HepG2 (cell line): ENCODE measurements around the gene FAM114A1. TPM values are rescaled to one million over a fixed set of nuclear protein-coding genes. Genes with fewer than 3 reads are reported as not detected.

Experiments used
- ATAC-seq: fragments of 200-7000 bp; cut with Tn5 transposase; 3 replicates; pipeline ENCODE4 v1.9.1; 2020; ENCODE audit warnings: mild to moderate bottlenecking, moderate library complexity
- BruUV-seq: library from RNA; stranded (reverse); fragments of 400-500 nt; replicated peaks from 2 replicates; lab custom pipeline; 2021; lab: Mats Ljungman, UMichigan
- CTCF ChIA-PET: fragments of 300-600 bp; formaldehyde crosslinking; extraction: SDS; loops from one replicate; lab custom pipeline; 2021; ENCODE audit warnings: low total read pairs, inconsistent platforms, low intra/inter-chr PET ratio; lab: Yijun Ruan, JAX
- POLR2A ChIA-PET: fragments of 350-600 bp; sonication (Branson Sonifier 250); formaldehyde crosslinking; loops from one replicate; lab custom pipeline; 2020; ENCODE audit warnings: antibody characterized with exemption, inconsistent platforms; lab: Yijun Ruan, JAX
- DNase-seq: peaks from one replicate; pipeline ENCODE4 v3.0.0-alpha.2; 2015; ENCODE audit warnings: low spot score
- FAIRE-seq: peaks from 3 replicates; lab custom pipeline; 2011; peaks lifted over from hg19 to GRCh38; lab: Jason Lieb, UNC
- H2AFZ ChIP-seq: one replicate; pipeline ENCODE4 v1.6.1; 2011; ENCODE audit warnings: low read length, inconsistent platforms
- H3K27ac ChIP-seq: fragments of 300-600 bp; 3 replicates; pipeline ENCODE4 v1.8.0; 2011; ENCODE audit warnings: mixed run types, mild to moderate bottlenecking, mixed read lengths, low read length, inconsistent platforms; ENCODE audit not compliant: insufficient read depth; ENCODE audit errors: extremely low read length
- H3K27me3 ChIP-seq, 2 experiments: fragments of 200-600 bp in 1 of 2; 2 replicates in 1 of 2; 3 replicates in 1 of 2; pipeline versions ENCODE4 v1.6.0 to v1.8.0; 2011; ENCODE audit warnings: low read length in 2 of 2, mild to moderate bottlenecking in 2 of 2, moderate library complexity in 2 of 2, inconsistent platforms in 1 of 2; ENCODE audit not compliant: insufficient read depth in 2 of 2, control insufficient read depth in 1 of 2
- H3K36me3 ChIP-seq, 2 experiments: fragments of 200-600 bp in 1 of 2; replicated peaks in 1 of 2; 2 replicates in 1 of 2; 3 replicates in 1 of 2; pipeline versions ENCODE4 v1.5.1 to v1.8.0; 2011; ENCODE audit warnings: low read length in 2 of 2, inconsistent platforms in 1 of 2; ENCODE audit not compliant: insufficient read depth in 2 of 2, control insufficient read depth in 1 of 2
- H3K4me1 ChIP-seq: 2 replicates; pipeline ENCODE4 v1.5.1; 2012; ENCODE audit warnings: low read length, inconsistent platforms; ENCODE audit not compliant: insufficient read depth
- H3K4me2 ChIP-seq: 2 replicates; pipeline ENCODE4 v1.6.0; 2011; ENCODE audit warnings: low read depth, low read length, inconsistent platforms
- H3K4me3 ChIP-seq, 3 experiments: fragments of 200-600 bp in 1 of 3; sonication (generic), shearing (Covaris generic) in 1 of 3; replicated peaks in 1 of 3; 2 replicates each; pipeline ENCODE4 v1.5.1; 2011 to 2016; ENCODE audit warnings: low read length in 3 of 3, inconsistent platforms in 2 of 3, low read depth in 2 of 3, mild to moderate bottlenecking in 2 of 3, control low read depth in 1 of 3, mixed read lengths in 1 of 3; ENCODE audit not compliant: insufficient read depth in 1 of 3
- H3K79me2 ChIP-seq: one replicate; pipeline ENCODE4 v1.6.1; 2011; ENCODE audit warnings: low read length, inconsistent platforms; ENCODE audit not compliant: insufficient read depth
- H3K9ac ChIP-seq: 2 replicates; pipeline ENCODE4 v1.6.0; 2011; ENCODE audit warnings: mild to moderate bottlenecking, low read depth, low read length, inconsistent platforms; ENCODE audit not compliant: insufficient read depth
- H3K9me3 ChIP-seq: 2 replicates; pipeline ENCODE4 v1.5.1; 2012; ENCODE audit warnings: mild to moderate bottlenecking, low read length
- H4K20me1 ChIP-seq: 2 replicates; pipeline ENCODE4 v1.6.0; 2011; ENCODE audit warnings: inconsistent platforms, mild to moderate bottlenecking, low read length, moderate library complexity; ENCODE audit not compliant: insufficient read depth
- ATF1 ChIP-seq: IDR thresholded peaks from 2 replicates; pipeline ENCODE4 v1.6.1; 2016; ENCODE audit warnings: mild to moderate bottlenecking, control low read depth
- HMGA1 ChIP-seq: sonication (generic); formaldehyde crosslinking; conservative IDR thresholded peaks from 2 replicates; pipeline ENCODE4 v1.4.0; 2020; ENCODE audit warnings: missing genetic modification reagents
- MAFG ChIP-seq: sonication (generic); formaldehyde crosslinking; IDR thresholded peaks from 2 replicates; pipeline ENCODE4 v1.5.1; 2020; ENCODE audit warnings: mild to moderate bottlenecking, missing genetic modification reagents
- NFE2 ChIP-seq: sonication (generic); formaldehyde crosslinking; IDR thresholded peaks from 2 replicates; pipeline ENCODE4 v1.4.0; 2020; ENCODE audit warnings: missing genetic modification reagents
- PAX8 ChIP-seq: sonication (generic); formaldehyde crosslinking; IDR thresholded peaks from 2 replicates; pipeline ENCODE4 v1.8.0; 2022; ENCODE audit warnings: mild to moderate bottlenecking, missing genetic modification reagents, borderline replicate concordance
- ZNF143 ChIP-seq: sonication (generic); formaldehyde crosslinking; IDR thresholded peaks from 2 replicates; pipeline ENCODE4 v1.4.0; 2020; ENCODE audit warnings: missing genetic modification reagents
- ZNF558 ChIP-seq: sonication (generic); formaldehyde crosslinking; IDR thresholded peaks from 2 replicates; pipeline ENCODE4 v1.9.0; 2022; ENCODE audit warnings: mild to moderate bottlenecking, missing genetic modification reagents, borderline replicate concordance
- ZNF709 ChIP-seq: sonication (generic); formaldehyde crosslinking; IDR thresholded peaks from 2 replicates; pipeline ENCODE4 v1.5.0; 2020; ENCODE audit warnings: mild to moderate bottlenecking, missing genetic modification reagents
- WGBS: methylation state at CpG from one replicate; pipeline ENCODE4 v1.1.6; 2017; ENCODE audit warnings: low lambda C conversion rate; 5-methylcytosine and 5-hydroxymethylcytosine counted together
- in situ Hi-C: cut with HindIII; loops from 2 replicates; pipeline ENCODE4 v1.10.0; 2017; ENCODE audit warnings: low pct_unique_long_range_greater_than_20kb; ENCODE audit not compliant: extremely low pct_ligation_motif_present
- intact Hi-C: fragments of 100-400 bp; cut with micrococcal nuclease; formaldehyde crosslinking; loops from one replicate; pipeline ENCODE4 v1.10.0; 2022; ENCODE audit not compliant: unreplicated experiment
- polyA plus RNA-seq, 8 experiments: library from polyadenylated mRNA; depleted of rRNA in 3 of 8; stranded (reverse) in 7 of 8; unstranded in 1 of 8; fragments of >200 nt; fragmentation: Illumina TruSeq in 4 of 8; extraction: Trizol in 4 of 8; gene quantifications; 2 replicates each; pipeline versions ENCODE4 v1.2.1 to v1.2.3, GENCODE V29; 2011 to 2016; ENCODE audit warnings: low read depth in 4 of 8, missing spikeins in 1 of 8, mixed read lengths in 1 of 8; ENCODE audit not compliant: insufficient read depth in 1 of 8
- total RNA-seq, 5 experiments: library from RNA; depleted of rRNA; stranded (reverse); fragments of >200 nt; fragmentation: Illumina TruSeq; extraction: Trizol; gene quantifications; 2 replicates each; pipeline ENCODE4 v1.2.3, GENCODE V29; 2016; ENCODE audit warnings: low read depth in 1 of 5
- TF ChIP-seq, protein P1 (sequence below): sonication (generic); formaldehyde crosslinking; IDR thresholded peaks from 2 replicates; pipeline ENCODE4 v1.5.0; 2020; ENCODE audit warnings: mild to moderate bottlenecking, missing genetic modification reagents, borderline replicate concordance
- TF ChIP-seq, protein P2 (sequence below): sonication (generic); formaldehyde crosslinking; IDR thresholded peaks from 2 replicates; pipeline ENCODE4 v1.5.0; 2020; ENCODE audit warnings: mild to moderate bottlenecking, missing genetic modification reagents, borderline replicate concordance

Gene FAM114A1
- total and polyA plus RNA-seq, 2 of the 13 experiments (the other 11 are each of a cell fraction or from before 2014, with no cell fraction given), result 61.0 to 76.9 TPM

DNA sequence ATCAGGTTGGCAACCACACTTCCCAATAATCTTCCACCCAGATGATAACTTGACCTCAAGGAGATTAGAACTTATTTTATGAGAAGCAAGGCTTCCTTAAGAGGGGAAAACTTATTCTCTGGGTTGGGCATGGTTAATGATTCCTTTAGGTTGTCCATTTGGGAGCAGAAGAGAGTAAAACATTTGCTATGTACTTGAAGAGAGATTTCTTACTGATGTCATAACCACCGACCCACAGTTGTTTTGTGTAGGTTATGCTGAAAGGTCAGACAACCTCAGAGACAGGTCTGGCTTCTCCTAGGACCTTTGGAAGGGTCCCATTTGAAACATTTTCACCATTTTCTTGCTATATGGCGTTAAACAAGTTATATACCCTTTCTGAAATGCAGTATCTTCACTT, 56.1 kb downstream of the FAM114A1 start:
- no peak overlapping the region for H2AFZ ChIP-seq
- no peak for ATAC-seq
- in situ Hi-C loops, result no loop called here
- no peak for TF ChIP-seq ZNF143 (CRISPR knock-in tag)
- TF ChIP-seq, all 625 proteins: peak for 0
- no peaks in the 10 kb centered on the region for H3K9me3 ChIP-seq
- ChIA-PET POLR2A (no interaction called here), CTCF (no interaction called here)
- H3K4me1 ChIP-seq, result no peaks in the 10 kb centered on the region
- H3K9ac ChIP-seq, result no peak overlapping the region
- H3K4me3 ChIP-seq, result no peak overlapping the region
- H3K27me3 ChIP-seq, result no peaks in the 10 kb centered on the region
- no peak overlapping the region for H3K4me2 ChIP-seq
- 79% methylated on average over 2 of the region's 2 CpGs for WGBS
- FAIRE-seq (no peak), DNase-seq (no peak)
- H4K20me1 ChIP-seq, result no peaks in the 10 kb centered on the region
- H3K79me2 ChIP-seq, result no peaks in the 10 kb centered on the region
- intact Hi-C loops, result no loop called here
- no peak overlapping the region for H3K27ac ChIP-seq
- H3K36me3 ChIP-seq, result peaks cover 29 to 68% of the 10 kb centered on the region in 2 experiments
- no TSS peak for BruUV-seq

DNA sequence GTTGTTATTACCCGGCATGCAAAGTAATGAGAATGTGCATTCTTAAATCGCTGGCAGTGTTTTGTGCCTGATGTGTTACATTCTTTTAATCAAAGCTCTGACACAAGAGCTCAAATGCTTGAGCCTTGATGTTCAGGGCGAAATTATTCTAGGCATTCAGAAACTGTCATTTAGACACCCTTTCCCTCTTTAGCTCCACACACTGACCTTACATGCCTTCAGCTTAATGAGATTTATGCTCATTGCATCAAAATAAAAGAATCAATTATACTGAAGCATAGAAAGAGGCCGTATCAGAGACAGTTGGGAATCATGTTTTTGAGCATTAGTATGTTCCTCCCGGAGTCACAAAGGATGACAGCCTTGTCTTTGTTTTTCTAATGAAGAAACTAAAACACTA, 56.7 kb downstream of the FAM114A1 start:
- H3K27me3 ChIP-seq, result no peaks in the 10 kb centered on the region
- DNase-seq, result no peak
- H4K20me1 ChIP-seq, result no peaks in the 10 kb centered on the region
- ChIA-PET CTCF (no interaction called here), POLR2A (no interaction called here)
- no peak overlapping the region for H3K4me3 ChIP-seq
- H3K79me2 ChIP-seq, result no peaks in the 10 kb centered on the region
- ATAC-seq, result no peak
- in situ Hi-C loops, result no loop called here
- peaks cover 33 to 71% of the 10 kb centered on the region in 2 experiments for H3K36me3 ChIP-seq
- FAIRE-seq, result no peak
- intact Hi-C loops, result no loop called here
- no peak overlapping the region for H3K4me2 ChIP-seq
- WGBS, result 90% methylated on average over 5 of the region's 5 CpGs
- 0 out of 2 replicates have a peak, but pooled peaks cover 1% of the 10 kb centered on the region for H3K4me1 ChIP-seq
- H3K9me3 ChIP-seq, result no peaks in the 10 kb centered on the region
- H3K9ac ChIP-seq, result no peak overlapping the region
- BruUV-seq, result no TSS peak
- H3K27ac ChIP-seq, result no peak overlapping the region
- TF ChIP-seq ZNF709 (CRISPR knock-in tag), result no peak
- TF ChIP-seq PAX8 (CRISPR knock-in tag), result no peak
- no peak for TF ChIP-seq ATF1
- TF ChIP-seq MAFG (CRISPR knock-in tag), result no peak
- TF ChIP-seq HMGA1 (CRISPR knock-in tag), result no peak
- TF ChIP-seq ZNF558, result no peak
- TF ChIP-seq, protein P1, sequence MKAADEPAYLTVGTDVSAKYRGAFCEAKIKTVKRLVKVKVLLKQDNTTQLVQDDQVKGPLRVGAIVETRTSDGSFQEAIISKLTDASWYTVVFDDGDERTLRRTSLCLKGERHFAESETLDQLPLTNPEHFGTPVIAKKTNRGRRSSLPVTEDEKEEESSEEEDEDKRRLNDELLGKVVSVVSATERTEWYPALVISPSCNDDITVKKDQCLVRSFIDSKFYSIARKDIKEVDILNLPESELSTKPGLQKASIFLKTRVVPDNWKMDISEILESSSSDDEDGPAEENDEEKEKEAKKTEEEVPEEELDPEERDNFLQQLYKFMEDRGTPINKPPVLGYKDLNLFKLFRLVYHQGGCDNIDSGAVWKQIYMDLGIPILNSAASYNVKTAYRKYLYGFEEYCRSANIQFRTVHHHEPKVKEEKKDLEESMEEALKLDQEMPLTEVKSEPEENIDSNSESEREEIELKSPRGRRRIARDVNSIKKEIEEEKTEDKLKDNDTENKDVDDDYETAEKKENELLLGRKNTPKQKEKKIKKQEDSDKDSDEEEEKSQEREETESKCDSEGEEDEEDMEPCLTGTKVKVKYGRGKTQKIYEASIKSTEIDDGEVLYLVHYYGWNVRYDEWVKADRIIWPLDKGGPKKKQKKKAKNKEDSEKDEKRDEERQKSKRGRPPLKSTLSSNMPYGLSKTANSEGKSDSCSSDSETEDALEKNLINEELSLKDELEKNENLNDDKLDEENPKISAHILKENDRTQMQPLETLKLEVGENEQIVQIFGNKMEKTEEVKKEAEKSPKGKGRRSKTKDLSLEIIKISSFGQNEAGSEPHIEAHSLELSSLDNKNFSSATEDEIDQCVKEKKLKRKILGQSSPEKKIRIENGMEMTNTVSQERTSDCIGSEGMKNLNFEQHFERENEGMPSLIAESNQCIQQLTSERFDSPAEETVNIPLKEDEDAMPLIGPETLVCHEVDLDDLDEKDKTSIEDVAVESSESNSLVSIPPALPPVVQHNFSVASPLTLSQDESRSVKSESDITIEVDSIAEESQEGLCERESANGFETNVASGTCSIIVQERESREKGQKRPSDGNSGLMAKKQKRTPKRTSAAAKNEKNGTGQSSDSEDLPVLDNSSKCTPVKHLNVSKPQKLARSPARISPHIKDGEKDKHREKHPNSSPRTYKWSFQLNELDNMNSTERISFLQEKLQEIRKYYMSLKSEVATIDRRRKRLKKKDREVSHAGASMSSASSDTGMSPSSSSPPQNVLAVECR, result no peak
- TF ChIP-seq, protein P2, sequence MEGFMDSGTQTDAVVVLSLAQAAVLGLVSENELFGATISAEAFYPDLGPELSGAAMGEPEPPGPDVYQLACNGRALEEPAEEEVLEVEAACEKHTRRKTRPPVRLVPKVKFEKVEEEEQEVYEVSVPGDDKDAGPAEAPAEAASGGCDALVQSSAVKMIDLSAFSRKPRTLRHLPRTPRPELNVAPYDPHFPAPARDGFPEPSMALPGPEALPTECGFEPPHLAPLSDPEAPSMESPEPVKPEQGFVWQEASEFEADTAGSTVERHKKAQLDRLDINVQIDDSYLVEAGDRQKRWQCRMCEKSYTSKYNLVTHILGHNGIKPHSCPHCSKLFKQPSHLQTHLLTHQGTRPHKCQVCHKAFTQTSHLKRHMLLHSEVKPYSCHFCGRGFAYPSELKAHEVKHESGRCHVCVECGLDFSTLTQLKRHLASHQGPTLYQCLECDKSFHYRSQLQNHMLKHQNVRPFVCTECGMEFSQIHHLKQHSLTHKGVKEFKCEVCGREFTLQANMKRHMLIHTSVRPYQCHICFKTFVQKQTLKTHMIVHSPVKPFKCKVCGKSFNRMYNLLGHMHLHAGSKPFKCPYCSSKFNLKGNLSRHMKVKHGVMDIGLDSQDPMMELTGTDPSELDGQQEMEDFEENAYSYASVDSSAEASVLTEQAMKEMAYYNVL (CRISPR knock-in tag), result no peak
- TF ChIP-seq NFE2 (CRISPR knock-in tag), result no peak
- no peak overlapping the region for H2AFZ ChIP-seq
